ENCODE measurements around the gene ADGRL2.
"Not testable (repeated sequence)": the region's sequence is repeated elsewhere in the genome, so short reads cannot be mapped to it uniquely, and the experiment has no call there.

The ADGRL2 gene

GRCh38 chr1:81852961-81853360 lies 52.2 kb downstream of the ADGRL2 start:
- DNase-seq (ENCODE audit: insufficient read length, low spot score) (no peak), FAIRE-seq (no peak)
- TF ChIP-seq PAX5 (IDR thresholded peaks at IDR 0.05; ENCODE audit: insufficient read depth, low read length, severe bottlenecking): no peak
- no peak for TF ChIP-seq POLR2AphosphoS5 (IDR thresholded peaks at IDR 0.05; ENCODE audit: low read depth, low read length)
- TF ChIP-seq SPI1 (IDR thresholded peaks at IDR 0.05; ENCODE audit: low read depth, low read length): no peak
- TF ChIP-seq TAF1 (IDR thresholded peaks at IDR 0.05; ENCODE audit: low read depth, low read length): no peak
- no peak for TF ChIP-seq POLR2A (IDR thresholded peaks at IDR 0.05; ENCODE audit: low read depth, low read length)
- TF ChIP-seq POU2F2 (IDR thresholded peaks at IDR 0.05; ENCODE audit: low read depth, low read length): no peak

- DNase-seq (ENCODE audit: insufficient read length, low spot score) (no peak), FAIRE-seq (no peak)
- no peak for TF ChIP-seq POU2F2 (IDR thresholded peaks at IDR 0.05; ENCODE audit: low read depth, low read length)
- TF ChIP-seq TAF1 (IDR thresholded peaks at IDR 0.05; ENCODE audit: low read depth, low read length): no peak
- TF ChIP-seq POLR2A (IDR thresholded peaks at IDR 0.05; ENCODE audit: low read depth, low read length): no peak
- no peak for TF ChIP-seq POLR2AphosphoS5 (IDR thresholded peaks at IDR 0.05; ENCODE audit: low read depth, low read length)
- no peak for TF ChIP-seq SPI1 (IDR thresholded peaks at IDR 0.05; ENCODE audit: low read depth, low read length)
- no peak for TF ChIP-seq PAX5 (IDR thresholded peaks at IDR 0.05; ENCODE audit: insufficient read depth, low read length, severe bottlenecking)
Observed at GRCh38 chr1:81867235-81867634, 66.5 kb downstream of the ADGRL2 start.

- no peak for TF ChIP-seq POU2F2 (IDR thresholded peaks at IDR 0.05; ENCODE audit: low read depth, low read length)
- TF ChIP-seq TAF1 (IDR thresholded peaks at IDR 0.05; ENCODE audit: low read depth, low read length): no peak
- TF ChIP-seq SPI1 (IDR thresholded peaks at IDR 0.05; ENCODE audit: low read depth, low read length): no peak
- no peak for TF ChIP-seq POLR2A (IDR thresholded peaks at IDR 0.05; ENCODE audit: low read depth, low read length)
- TF ChIP-seq POLR2AphosphoS5 (IDR thresholded peaks at IDR 0.05; ENCODE audit: low read depth, low read length): no peak
- no peak for TF ChIP-seq PAX5 (IDR thresholded peaks at IDR 0.05; ENCODE audit: insufficient read depth, low read length, severe bottlenecking)
- no peak for DNase-seq (ENCODE audit: insufficient read length, low spot score)
- FAIRE-seq: no peak
Observed at GRCh38 chr1:81869307-81869706, 68.6 kb downstream of the ADGRL2 start.

GRCh38 chr1:81871091-81871490 lies 70.4 kb downstream of the ADGRL2 start:
- not testable (repeated sequence) for FAIRE-seq; DNase-seq (ENCODE audit: insufficient read length, low spot score)

GRCh38 chr1:81873946-81874345 lies 73.2 kb downstream of the ADGRL2 start:
- TF ChIP-seq SPI1 (IDR thresholded peaks at IDR 0.05; ENCODE audit: low read depth, low read length): no peak
- TF ChIP-seq TAF1 (IDR thresholded peaks at IDR 0.05; ENCODE audit: low read depth, low read length): no peak
- TF ChIP-seq POU2F2 (IDR thresholded peaks at IDR 0.05; ENCODE audit: low read depth, low read length): no peak
- TF ChIP-seq POLR2AphosphoS5 (IDR thresholded peaks at IDR 0.05; ENCODE audit: low read depth, low read length): no peak
- TF ChIP-seq POLR2A (IDR thresholded peaks at IDR 0.05; ENCODE audit: low read depth, low read length): no peak
- TF ChIP-seq PAX5 (IDR thresholded peaks at IDR 0.05; ENCODE audit: insufficient read depth, low read length, severe bottlenecking): no peak
- FAIRE-seq: no peak
- DNase-seq (ENCODE audit: insufficient read length, low spot score): no peak

GRCh38 chr1:81874461-81874860 lies 73.7 kb downstream of the ADGRL2 start:
- FAIRE-seq: no peak
- no peak for DNase-seq (ENCODE audit: insufficient read length, low spot score)
- no peak for TF ChIP-seq TAF1 (IDR thresholded peaks at IDR 0.05; ENCODE audit: low read depth, low read length)
- TF ChIP-seq POLR2A (IDR thresholded peaks at IDR 0.05; ENCODE audit: low read depth, low read length): no peak
- TF ChIP-seq SPI1 (IDR thresholded peaks at IDR 0.05; ENCODE audit: low read depth, low read length): no peak
- TF ChIP-seq POU2F2 (IDR thresholded peaks at IDR 0.05; ENCODE audit: low read depth, low read length): no peak
- TF ChIP-seq PAX5 (IDR thresholded peaks at IDR 0.05; ENCODE audit: insufficient read depth, low read length, severe bottlenecking): no peak
- TF ChIP-seq POLR2AphosphoS5 (IDR thresholded peaks at IDR 0.05; ENCODE audit: low read depth, low read length): no peak

- DNase-seq (ENCODE audit: insufficient read length, low spot score): no peak
- FAIRE-seq: no peak
- TF ChIP-seq PAX5 (IDR thresholded peaks at IDR 0.05; ENCODE audit: insufficient read depth, low read length, severe bottlenecking) (no peak), POU2F2 (IDR thresholded peaks at IDR 0.05; ENCODE audit: low read depth, low read length) (no peak), TAF1 (IDR thresholded peaks at IDR 0.05; ENCODE audit: low read depth, low read length) (no peak), POLR2AphosphoS5 (IDR thresholded peaks at IDR 0.05; ENCODE audit: low read depth, low read length) (no peak), POLR2A (IDR thresholded peaks at IDR 0.05; ENCODE audit: low read depth, low read length) (no peak)
Observed at GRCh38 chr1:81874940-81875339, 74.2 kb downstream of the ADGRL2 start.

GRCh38 chr1:81876901-81877733 lies 76.4 kb downstream of the ADGRL2 start:
- no peak for DNase-seq (ENCODE audit: insufficient read length, low spot score)

GRCh38 chr1:81877940-81878339 lies 77.2 kb downstream of the ADGRL2 start:
- FAIRE-seq (no peak), DNase-seq (ENCODE audit: insufficient read length, low spot score) (no peak)
- no peak for TF ChIP-seq SPI1 (IDR thresholded peaks at IDR 0.05; ENCODE audit: low read depth, low read length)
- TF ChIP-seq PAX5 (IDR thresholded peaks at IDR 0.05; ENCODE audit: insufficient read depth, low read length, severe bottlenecking): no peak
- no peak for TF ChIP-seq POU2F2 (IDR thresholded peaks at IDR 0.05; ENCODE audit: low read depth, low read length)
- TF ChIP-seq TAF1 (IDR thresholded peaks at IDR 0.05; ENCODE audit: low read depth, low read length): no peak
- TF ChIP-seq POLR2AphosphoS5 (IDR thresholded peaks at IDR 0.05; ENCODE audit: low read depth, low read length): no peak
- no peak for TF ChIP-seq POLR2A (IDR thresholded peaks at IDR 0.05; ENCODE audit: low read depth, low read length)

More at GRCh38 chr1:81876901-81877733, 76.4 kb downstream of the ADGRL2 start:
- no peak for TF ChIP-seq PAX5 (IDR thresholded peaks at IDR 0.05; ENCODE audit: insufficient read depth, low read length, severe bottlenecking)
- TF ChIP-seq POU2F2 (IDR thresholded peaks at IDR 0.05; ENCODE audit: low read depth, low read length): no peak
- no peak for FAIRE-seq

- FAIRE-seq (no peak), DNase-seq (ENCODE audit: insufficient read length, low spot score) (no peak)
Observed at GRCh38 chr1:81878538-81878937, 77.8 kb downstream of the ADGRL2 start.

More at GRCh38 chr1:81878538-81878937, 77.8 kb downstream of the ADGRL2 start:
- no peak for TF ChIP-seq POLR2A (IDR thresholded peaks at IDR 0.05; ENCODE audit: low read depth, low read length)
- no peak for TF ChIP-seq PAX5 (IDR thresholded peaks at IDR 0.05; ENCODE audit: insufficient read depth, low read length, severe bottlenecking)
- no peak for TF ChIP-seq SPI1 (IDR thresholded peaks at IDR 0.05; ENCODE audit: low read depth, low read length)
- no peak for TF ChIP-seq TAF1 (IDR thresholded peaks at IDR 0.05; ENCODE audit: low read depth, low read length)
- TF ChIP-seq POU2F2 (IDR thresholded peaks at IDR 0.05; ENCODE audit: low read depth, low read length): no peak
- TF ChIP-seq POLR2AphosphoS5 (IDR thresholded peaks at IDR 0.05; ENCODE audit: low read depth, low read length): no peak
